ENCODE data around the gene SLC2A9. TPM values are rescaled to one million over a fixed set of nuclear protein-coding genes. Genes with fewer than 3 reads are reported as not detected.

The SLC2A9 gene
- total RNA-seq, 1 donor from 2014 or later = 19.0 TPM

DNA sequence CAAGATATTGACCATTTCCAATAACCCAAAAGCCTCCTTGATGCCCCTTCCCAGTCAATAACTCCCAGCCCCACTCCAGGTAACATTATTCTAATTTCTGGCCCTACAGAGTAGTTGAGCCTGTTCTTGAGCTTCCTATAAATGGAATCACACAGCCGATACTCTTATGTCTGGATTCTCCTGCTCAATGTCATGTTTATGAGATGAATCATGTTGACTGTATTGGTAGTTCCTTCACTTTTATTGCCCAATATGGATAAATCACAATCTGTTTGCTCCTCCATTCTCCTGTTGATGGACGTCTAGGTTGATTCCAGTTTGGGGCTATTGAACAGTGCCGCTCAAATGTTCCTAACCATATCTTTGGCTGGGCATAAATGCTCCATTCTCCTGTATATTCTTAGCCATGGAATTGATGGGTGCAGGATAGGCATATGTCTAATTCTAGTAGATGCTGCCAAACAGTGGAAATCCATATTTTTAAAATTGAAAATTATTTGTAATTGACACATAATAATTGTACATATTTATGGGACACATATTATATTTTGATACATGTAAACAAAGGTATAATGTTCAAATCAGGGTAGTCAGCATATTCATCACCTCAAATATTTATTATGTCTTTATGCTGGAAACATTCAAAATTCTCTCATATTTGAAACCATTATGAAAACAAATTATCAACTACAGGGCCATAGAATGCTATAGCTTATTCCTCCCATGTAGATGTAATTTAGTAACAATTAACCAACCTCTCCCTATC, 40.5 kb upstream of the SLC2A9 start:
- no peaks in the 10 kb centered on the region for H3K27me3 ChIP-seq
- TF ChIP-seq, protein P1, sequence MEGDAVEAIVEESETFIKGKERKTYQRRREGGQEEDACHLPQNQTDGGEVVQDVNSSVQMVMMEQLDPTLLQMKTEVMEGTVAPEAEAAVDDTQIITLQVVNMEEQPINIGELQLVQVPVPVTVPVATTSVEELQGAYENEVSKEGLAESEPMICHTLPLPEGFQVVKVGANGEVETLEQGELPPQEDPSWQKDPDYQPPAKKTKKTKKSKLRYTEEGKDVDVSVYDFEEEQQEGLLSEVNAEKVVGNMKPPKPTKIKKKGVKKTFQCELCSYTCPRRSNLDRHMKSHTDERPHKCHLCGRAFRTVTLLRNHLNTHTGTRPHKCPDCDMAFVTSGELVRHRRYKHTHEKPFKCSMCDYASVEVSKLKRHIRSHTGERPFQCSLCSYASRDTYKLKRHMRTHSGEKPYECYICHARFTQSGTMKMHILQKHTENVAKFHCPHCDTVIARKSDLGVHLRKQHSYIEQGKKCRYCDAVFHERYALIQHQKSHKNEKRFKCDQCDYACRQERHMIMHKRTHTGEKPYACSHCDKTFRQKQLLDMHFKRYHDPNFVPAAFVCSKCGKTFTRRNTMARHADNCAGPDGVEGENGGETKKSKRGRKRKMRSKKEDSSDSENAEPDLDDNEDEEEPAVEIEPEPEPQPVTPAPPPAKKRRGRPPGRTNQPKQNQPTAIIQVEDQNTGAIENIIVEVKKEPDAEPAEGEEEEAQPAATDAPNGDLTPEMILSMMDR (IDR thresholded peaks at IDR 0.05) = no peak
- DNase-seq = no peak

DNA sequence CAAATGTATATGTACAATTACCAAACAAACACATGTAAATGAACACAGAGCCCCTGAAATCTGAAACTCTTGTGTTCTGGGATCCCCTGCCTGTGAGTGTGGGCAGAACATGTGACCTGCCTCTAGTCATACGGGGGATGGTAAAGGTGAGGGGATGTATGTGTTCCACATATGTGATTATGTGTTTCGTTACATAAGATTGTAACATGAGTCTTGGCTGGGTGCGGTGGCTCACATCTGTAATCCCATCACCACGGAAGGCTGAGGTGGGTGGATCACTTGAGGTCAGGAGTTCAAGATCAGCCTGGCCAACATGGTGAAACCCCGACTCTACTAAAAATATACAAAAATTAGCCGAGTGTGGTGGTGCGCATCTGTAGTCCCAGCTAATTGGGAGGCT, 37.1 kb upstream of the SLC2A9 start:
- Histone ChIP-seq H3K9me3 (no peaks in the 10 kb centered on the region), H3K4me1 (peaks cover 2% of the 10 kb centered on the region), H3K27ac (no peak overlapping the region), H3K36me3 (no peaks in the 10 kb centered on the region), H3K27me3 (no peaks in the 10 kb centered on the region), H3K4me3 (no peak overlapping the region)
- DNase-seq (no peak), ATAC-seq (no peak)
- TF ChIP-seq, protein P1 (IDR thresholded peaks at IDR 0.05) = no peak
- intact Hi-C loops (cut with DNase I) = no loop called here

More for the DNA sequence above, 40.5 kb upstream of the SLC2A9 start:
- H3K4me3 ChIP-seq = no peak overlapping the region
- no peaks in the 10 kb centered on the region for H3K36me3 ChIP-seq
- H3K27ac ChIP-seq = no peak overlapping the region
- H3K4me1 ChIP-seq = peaks cover 10% of the 10 kb centered on the region
- ATAC-seq = no peak
- intact Hi-C loops (cut with DNase I) = no loop called here
- no peaks in the 10 kb centered on the region for H3K9me3 ChIP-seq

DNA sequence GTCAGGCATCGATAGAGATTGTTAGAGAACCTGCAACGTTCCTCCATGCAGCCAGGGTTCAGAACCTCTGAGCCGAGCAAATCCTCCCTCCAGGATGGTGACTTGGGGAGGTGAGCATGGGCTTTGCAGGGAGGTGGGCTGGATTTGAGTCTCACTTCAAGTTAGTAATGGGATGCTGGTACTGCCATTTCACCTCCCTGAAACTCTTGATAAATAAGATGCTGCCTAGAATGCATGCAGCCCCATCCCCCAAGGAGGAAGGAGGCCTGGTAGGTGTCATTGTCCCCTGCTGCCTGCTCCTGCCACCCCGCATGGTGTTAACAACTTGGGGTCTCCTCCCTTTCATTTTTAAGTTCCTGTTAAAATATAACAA, 35.7 kb upstream of the SLC2A9 start:
- H3K36me3 ChIP-seq = no peaks in the 10 kb centered on the region
- intact Hi-C loops (cut with DNase I) = no loop called here
- H3K4me3 ChIP-seq = no peak overlapping the region
- no peak for ATAC-seq
- H3K27ac ChIP-seq = no peak overlapping the region
- no peak for DNase-seq
- no peaks in the 10 kb centered on the region for H3K9me3 ChIP-seq
- no peaks in the 10 kb centered on the region for H3K4me1 ChIP-seq
- TF ChIP-seq, protein P1 (IDR thresholded peaks at IDR 0.05) = no peak
- no peaks in the 10 kb centered on the region for H3K27me3 ChIP-seq

DNA sequence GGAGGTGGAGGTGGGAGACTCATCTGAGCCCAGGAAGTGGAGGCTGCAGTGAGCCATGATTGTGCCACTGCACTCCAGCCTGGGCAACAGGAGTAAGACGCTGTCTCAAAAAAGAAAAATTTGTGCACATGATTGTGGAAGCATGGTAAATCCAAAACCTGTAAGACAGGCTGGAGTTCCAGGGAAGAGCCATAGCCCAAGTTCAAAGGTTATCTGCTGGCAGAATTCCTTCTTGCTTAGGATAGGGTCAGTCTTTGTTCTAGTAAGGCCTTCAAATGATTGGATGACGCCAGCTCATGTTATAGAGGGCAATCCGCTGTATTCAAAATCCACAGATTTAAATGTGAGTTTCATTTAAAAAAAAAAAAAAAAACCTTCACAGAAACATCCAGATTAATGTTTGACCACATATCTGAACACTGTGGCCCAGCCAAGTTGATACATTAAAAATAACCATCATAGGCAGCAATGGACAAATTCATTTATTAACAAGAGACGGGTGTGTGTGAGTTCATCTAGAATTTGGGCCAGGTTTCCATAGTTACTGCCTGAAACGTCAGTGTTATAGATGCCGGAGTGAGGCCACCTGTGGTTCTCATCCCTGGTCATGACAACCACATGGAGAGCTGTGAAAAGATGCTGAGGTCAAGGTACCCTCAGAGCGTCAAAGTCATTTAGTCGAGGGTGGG, 35.2 kb upstream of the SLC2A9 start:
- TF ChIP-seq, protein P1 (IDR thresholded peaks at IDR 0.05) = no peak
- intact Hi-C loops (cut with DNase I) = no loop called here
- no peaks in the 10 kb centered on the region for H3K36me3 ChIP-seq

DNA sequence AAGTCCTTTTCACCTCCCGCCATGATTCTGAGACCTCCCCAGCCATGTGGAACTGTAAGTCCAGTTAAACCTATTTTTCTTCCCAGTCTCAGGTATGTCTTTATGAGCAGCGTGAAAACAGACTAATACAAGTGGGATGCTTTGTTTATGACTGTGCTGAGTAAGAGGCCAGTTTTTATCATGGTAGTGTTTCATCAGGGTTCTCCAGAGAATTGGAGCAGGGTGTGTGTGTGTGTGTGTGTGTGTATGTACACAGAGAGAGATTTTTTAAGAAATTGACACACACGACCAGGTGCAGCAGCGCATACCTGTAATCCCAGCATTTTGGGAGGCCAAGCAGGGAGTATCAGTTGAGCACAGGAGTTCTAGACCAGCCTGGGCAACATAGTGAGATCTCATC, 34.6 kb upstream of the SLC2A9 start:
- TF ChIP-seq, protein P1 (IDR thresholded peaks at IDR 0.05) = no peak
- DNase-seq = no peak
- Histone ChIP-seq H3K27me3 (no peaks in the 10 kb centered on the region), H3K9me3 (no peaks in the 10 kb centered on the region), H3K4me1 (no peaks in the 10 kb centered on the region), H3K36me3 (no peaks in the 10 kb centered on the region), H3K27ac (no peak overlapping the region), H3K4me3 (no peak overlapping the region)
- intact Hi-C loops (cut with DNase I) = no loop called here
- no peak for ATAC-seq

More for the DNA sequence above, 35.2 kb upstream of the SLC2A9 start:
- no peak for DNase-seq
- H3K27me3 ChIP-seq = no peaks in the 10 kb centered on the region
- H3K4me1 ChIP-seq = no peaks in the 10 kb centered on the region
- no peaks in the 10 kb centered on the region for H3K9me3 ChIP-seq
- no peak overlapping the region for H3K4me3 ChIP-seq
- no peak overlapping the region for H3K27ac ChIP-seq
- ATAC-seq = no peak

Measured in upper lobe of right lung (tissue), 1 donor.